ENCODE results near the gene RAPSN.

The RAPSN gene

DNA sequence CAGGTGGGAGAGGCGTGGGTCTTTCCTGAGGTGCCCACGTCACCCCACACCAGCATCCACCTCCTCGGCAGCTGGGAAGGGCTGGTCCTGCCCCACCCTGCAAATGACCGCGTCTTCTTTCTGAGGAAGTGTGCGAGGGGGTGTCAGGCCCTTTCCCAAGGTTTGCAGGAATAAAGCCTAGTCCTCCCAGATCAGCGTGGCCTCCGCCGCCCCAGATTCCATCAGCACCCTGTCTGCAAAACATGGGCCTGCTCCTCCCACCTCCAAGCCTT lies 55.0 kb downstream of the RAPSN start:
- DNase-seq (ENCODE audit: extremely low read depth, low read depth): no peak
- TF ChIP-seq, protein P1, sequence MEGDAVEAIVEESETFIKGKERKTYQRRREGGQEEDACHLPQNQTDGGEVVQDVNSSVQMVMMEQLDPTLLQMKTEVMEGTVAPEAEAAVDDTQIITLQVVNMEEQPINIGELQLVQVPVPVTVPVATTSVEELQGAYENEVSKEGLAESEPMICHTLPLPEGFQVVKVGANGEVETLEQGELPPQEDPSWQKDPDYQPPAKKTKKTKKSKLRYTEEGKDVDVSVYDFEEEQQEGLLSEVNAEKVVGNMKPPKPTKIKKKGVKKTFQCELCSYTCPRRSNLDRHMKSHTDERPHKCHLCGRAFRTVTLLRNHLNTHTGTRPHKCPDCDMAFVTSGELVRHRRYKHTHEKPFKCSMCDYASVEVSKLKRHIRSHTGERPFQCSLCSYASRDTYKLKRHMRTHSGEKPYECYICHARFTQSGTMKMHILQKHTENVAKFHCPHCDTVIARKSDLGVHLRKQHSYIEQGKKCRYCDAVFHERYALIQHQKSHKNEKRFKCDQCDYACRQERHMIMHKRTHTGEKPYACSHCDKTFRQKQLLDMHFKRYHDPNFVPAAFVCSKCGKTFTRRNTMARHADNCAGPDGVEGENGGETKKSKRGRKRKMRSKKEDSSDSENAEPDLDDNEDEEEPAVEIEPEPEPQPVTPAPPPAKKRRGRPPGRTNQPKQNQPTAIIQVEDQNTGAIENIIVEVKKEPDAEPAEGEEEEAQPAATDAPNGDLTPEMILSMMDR (IDR thresholded peaks at IDR 0.05; ENCODE audit: low read depth, low read length): no peak

DNA sequence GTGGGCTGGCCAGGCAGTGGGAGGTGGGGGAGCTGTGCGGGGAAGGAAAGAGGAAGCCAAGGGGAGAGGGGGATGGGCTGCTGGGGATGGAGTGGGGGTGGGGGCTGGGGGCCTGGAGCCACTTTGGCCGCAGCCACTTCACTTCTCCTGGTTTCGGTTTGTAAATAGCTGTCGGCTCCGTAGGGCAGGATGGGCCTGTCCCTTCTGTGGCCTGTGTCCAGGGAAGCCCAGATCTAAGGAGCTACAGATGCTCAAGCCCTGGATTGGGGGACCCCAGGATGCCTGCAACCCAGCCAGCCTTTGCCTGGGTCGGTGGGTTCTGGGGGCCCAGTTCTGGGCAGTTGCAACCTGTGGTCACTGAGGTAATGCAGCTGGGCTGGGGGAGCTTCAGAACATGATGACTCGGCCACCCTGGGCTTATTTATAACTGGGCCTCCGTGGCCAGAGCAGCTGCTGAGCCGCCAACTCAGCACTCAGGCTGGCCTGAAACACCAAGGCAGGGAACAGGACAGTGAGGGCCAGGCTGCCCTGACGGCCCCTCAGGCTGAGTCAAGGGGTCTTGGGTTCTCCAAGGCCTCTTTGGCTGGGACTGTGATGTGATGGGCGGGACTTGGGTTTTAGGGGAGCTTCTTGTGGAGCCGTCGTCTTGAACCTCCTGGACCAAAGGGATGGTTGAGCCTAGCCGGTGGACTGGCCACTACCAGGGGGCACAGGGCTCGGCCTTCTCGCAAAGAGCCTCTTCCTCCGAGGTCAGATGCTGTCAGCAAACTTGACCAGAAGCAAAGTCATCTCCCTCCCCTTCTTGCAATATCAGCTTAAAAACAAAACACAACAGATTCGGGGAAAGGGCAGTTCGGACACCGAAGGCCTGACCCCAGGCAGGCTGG lies 55.5 kb downstream of the RAPSN start:
- DNase-seq (ENCODE audit: extremely low read depth, low read depth): no peak
- TF ChIP-seq, protein P1 (IDR thresholded peaks at IDR 0.05; ENCODE audit: low read depth, low read length): no peak

DNA sequence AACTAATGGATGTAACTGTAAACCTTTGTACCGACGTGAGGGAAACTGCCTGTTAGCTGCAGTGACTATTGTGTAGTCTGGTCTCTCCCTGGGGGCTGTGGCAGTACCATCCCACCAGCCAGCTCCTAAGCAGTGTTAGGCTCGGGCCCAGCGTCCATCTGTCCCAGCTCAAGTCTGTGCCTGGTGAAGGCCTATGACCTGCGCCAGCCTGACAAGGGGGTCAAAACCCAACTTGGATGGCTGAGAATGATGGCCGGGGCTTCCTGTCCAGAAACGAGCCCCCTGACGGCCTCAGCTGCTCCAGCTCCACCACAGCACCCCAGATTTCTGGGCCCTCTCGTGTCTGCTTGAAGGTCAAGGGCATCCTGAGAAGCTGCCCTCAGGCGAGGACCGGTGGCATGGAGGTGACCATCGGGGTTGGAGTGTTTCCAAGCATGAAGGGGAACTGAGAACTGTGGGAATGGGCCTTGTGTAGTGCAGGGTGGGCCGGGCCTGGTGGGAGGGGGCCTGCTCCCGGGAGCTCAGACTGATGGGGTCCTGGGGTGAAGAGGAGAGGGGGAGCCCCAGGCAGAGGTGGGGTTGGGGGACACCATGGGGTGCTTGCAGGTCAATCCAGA lies 56.3 kb downstream of the RAPSN start:
- DNase-seq (ENCODE audit: extremely low read depth, low read depth): no peak
- TF ChIP-seq, protein P1 (IDR thresholded peaks at IDR 0.05; ENCODE audit: low read depth, low read length): no peak

DNA sequence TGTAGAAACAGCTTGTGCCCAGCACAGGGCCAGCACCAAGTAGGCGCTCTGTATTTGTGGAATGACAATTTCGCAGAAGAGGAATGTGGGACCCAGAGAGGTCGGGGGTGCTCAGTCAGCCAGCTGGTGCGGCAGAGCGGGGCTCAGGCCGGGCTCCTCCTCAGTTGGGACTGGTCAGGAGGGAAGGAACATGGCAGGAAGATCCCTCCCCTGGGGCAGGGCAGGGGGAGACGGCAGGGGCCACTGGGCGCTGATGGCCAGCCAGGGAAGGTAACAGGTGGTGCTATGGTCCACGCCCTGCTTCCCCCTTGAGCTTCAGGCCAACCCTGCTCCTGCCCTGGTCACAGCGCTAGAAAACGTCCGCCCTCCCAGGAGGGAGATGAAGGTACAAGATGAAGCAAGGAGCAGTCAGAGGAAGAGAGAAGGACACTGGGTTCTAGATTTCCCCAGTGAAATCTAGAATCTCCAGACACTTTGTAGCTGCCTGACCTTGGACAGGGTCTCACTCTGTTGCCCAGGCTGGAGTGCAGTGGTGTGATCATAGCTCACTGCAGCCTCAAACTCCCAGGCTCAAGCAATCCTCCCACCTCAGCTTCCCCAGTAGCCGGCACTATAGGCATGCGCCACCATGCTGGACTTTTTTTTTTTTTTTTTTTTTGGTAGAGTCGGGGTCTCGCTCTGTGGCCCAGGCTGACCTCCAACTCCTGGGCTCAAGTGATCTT lies 57.1 kb downstream of the RAPSN start:
- DNase-seq (ENCODE audit: extremely low read depth, low read depth): no peak
- TF ChIP-seq, protein P1 (IDR thresholded peaks at IDR 0.05; ENCODE audit: low read depth, low read length): no peak

DNA sequence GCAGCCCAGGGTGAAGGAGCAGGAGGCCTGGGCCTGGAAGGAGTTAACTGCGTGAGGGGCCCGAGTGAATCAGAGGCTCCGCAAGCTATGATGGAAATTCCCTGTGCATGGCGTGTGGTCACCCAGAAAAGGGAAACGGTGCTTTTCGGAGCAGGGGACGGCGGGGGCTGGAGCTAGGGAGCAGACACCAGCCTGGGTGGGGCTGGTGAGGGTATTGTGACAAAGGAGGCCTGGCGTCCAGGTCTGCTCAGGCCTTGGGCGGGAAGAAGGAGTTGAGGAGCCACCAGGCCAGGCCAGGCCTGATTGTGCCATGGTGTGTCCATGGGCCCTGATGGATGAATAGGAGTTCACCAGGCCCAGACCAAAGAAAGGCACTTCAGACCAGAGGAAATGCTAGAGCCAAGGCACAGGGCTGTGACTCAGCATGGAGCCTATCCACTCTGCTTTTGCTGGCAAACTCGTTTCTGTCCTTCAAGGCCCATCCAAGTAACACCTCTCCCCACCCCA lies 57.8 kb downstream of the RAPSN start:
- no peak for DNase-seq (ENCODE audit: extremely low read depth, low read depth)
- TF ChIP-seq, protein P1 (IDR thresholded peaks at IDR 0.05; ENCODE audit: low read depth, low read length): no peak

DNA sequence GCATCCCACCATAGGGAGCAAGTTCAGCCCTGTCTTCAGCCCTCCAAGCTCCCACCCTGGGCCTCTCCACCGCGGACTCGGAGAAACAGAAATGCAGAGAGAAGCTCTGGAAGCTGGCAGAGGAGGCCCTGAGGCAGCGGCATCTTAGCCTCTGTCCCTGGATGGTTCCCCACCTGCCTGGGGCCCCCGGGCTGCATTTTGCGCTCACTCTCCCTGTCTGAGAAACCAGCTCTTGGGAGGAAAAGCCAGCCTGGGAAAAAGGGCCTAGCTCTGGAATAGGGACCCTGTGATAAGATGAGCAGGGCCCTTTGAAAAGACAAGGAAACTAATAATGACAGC lies 58.5 kb downstream of the RAPSN start:
- TF ChIP-seq, protein P1 (IDR thresholded peaks at IDR 0.05; ENCODE audit: low read depth, low read length): no peak
- no peak for DNase-seq (ENCODE audit: extremely low read depth, low read depth)
